HepG2 (cell line): ENCODE results near the gene OPN1SW. TPM values are rescaled to one million over a fixed set of nuclear protein-coding genes. Genes with fewer than 3 reads are reported as not detected.

Experiments used
- BRD4 ChIP-seq: sonication (generic); formaldehyde crosslinking; IDR thresholded peaks from 2 replicates; pipeline ENCODE4 v1.4.0; 2020; ENCODE audit warnings: missing genetic modification reagents
- E2F1 ChIP-seq: sonication (generic); formaldehyde crosslinking; IDR thresholded peaks from 2 replicates; pipeline ENCODE4 v1.5.0; 2020; ENCODE audit warnings: missing genetic modification reagents
- HNRNPK ChIP-seq: fragments of 200-400 bp; formaldehyde crosslinking; IDR thresholded peaks from 2 replicates; pipeline ENCODE4 v1.6.1; 2018; ENCODE audit warnings: low read length, low read depth, moderate library complexity, mild to moderate bottlenecking; ENCODE audit not compliant: poor library complexity, severe bottlenecking
- HOMEZ ChIP-seq: IDR thresholded peaks from 2 replicates; pipeline ENCODE4 v1.6.1; 2016; ENCODE audit warnings: low read depth
- HOXD1 ChIP-seq: sonication (generic); formaldehyde crosslinking; IDR thresholded peaks from 2 replicates; pipeline ENCODE4 v1.5.0; 2020; ENCODE audit warnings: missing genetic modification reagents
- ISL2 ChIP-seq: sonication (generic); formaldehyde crosslinking; IDR thresholded peaks from 2 replicates; pipeline ENCODE4 v1.5.0; 2020; ENCODE audit warnings: missing genetic modification reagents
- JUNB ChIP-seq: sonication (generic); formaldehyde crosslinking; IDR thresholded peaks from 2 replicates; pipeline ENCODE4 v1.8.0; 2022; ENCODE audit warnings: missing genetic modification reagents, mild to moderate bottlenecking, borderline replicate concordance
- MTA3 ChIP-seq: sonication (generic); formaldehyde crosslinking; IDR thresholded peaks from 2 replicates; pipeline ENCODE4 v1.4.0; 2020; ENCODE audit warnings: missing genetic modification reagents
- NFKB2 ChIP-seq: sonication (generic); formaldehyde crosslinking; IDR thresholded peaks from 2 replicates; pipeline ENCODE4 v1.4.0; 2020; ENCODE audit warnings: missing genetic modification reagents, borderline replicate concordance
- NR0B2 ChIP-seq: sonication (generic); formaldehyde crosslinking; IDR thresholded peaks from 2 replicates; pipeline ENCODE4 v1.4.0; 2020; ENCODE audit warnings: mild to moderate bottlenecking, missing genetic modification reagents
- NRL ChIP-seq: sonication (generic); formaldehyde crosslinking; IDR thresholded peaks from 2 replicates; pipeline ENCODE4 v1.5.0; 2020; ENCODE audit warnings: missing genetic modification reagents, mild to moderate bottlenecking, moderate library complexity, borderline replicate concordance
- PHF8 ChIP-seq: sonication (generic); formaldehyde crosslinking; IDR thresholded peaks from 2 replicates; pipeline ENCODE4 v1.5.0; 2020; ENCODE audit warnings: missing genetic modification reagents
- SRSF9 ChIP-seq: fragments of 200-400 bp; formaldehyde crosslinking; IDR thresholded peaks from 2 replicates; pipeline ENCODE4 v1.6.1; 2018; ENCODE audit warnings: borderline replicate concordance, mild to moderate bottlenecking, low read depth, low read length; ENCODE audit not compliant: insufficient read depth, poor library complexity, severe bottlenecking
- TOE1 ChIP-seq: sonication (generic); formaldehyde crosslinking; IDR thresholded peaks from 2 replicates; pipeline ENCODE4 v1.4.0; 2020; ENCODE audit warnings: mild to moderate bottlenecking, missing genetic modification reagents
- XRCC5 ChIP-seq: fragments of 200-400 bp; formaldehyde crosslinking; optimal IDR thresholded peaks from 2 replicates; pipeline ENCODE3; 2017; ENCODE audit warnings: mild to moderate bottlenecking, low read length
- ZFP90 ChIP-seq: sonication (generic); formaldehyde crosslinking; IDR thresholded peaks from 2 replicates; pipeline ENCODE4 v1.8.0; 2022; ENCODE audit warnings: missing genetic modification reagents, mild to moderate bottlenecking, inconsistent platforms, borderline replicate concordance
- ZNF274 ChIP-seq: sonication (generic); formaldehyde crosslinking; IDR thresholded peaks from 2 replicates; pipeline ENCODE4 v1.5.1; 2020; ENCODE audit warnings: mild to moderate bottlenecking, missing genetic modification reagents
- ZNF510 ChIP-seq: sonication (generic); formaldehyde crosslinking; IDR thresholded peaks from 2 replicates; pipeline ENCODE4 v1.4.0; 2020; ENCODE audit warnings: low read depth, mild to moderate bottlenecking, missing genetic modification reagents
- ZNF678 ChIP-seq: sonication (generic); formaldehyde crosslinking; IDR thresholded peaks from 2 replicates; pipeline ENCODE4 v1.4.0; 2020; ENCODE audit warnings: mild to moderate bottlenecking, missing genetic modification reagents
- ZNF691 ChIP-seq: sonication (generic); formaldehyde crosslinking; IDR thresholded peaks from 2 replicates; pipeline ENCODE4 v1.4.0; 2020; ENCODE audit warnings: missing genetic modification reagents, low read depth, mild to moderate bottlenecking, borderline replicate concordance
- ZNF781 ChIP-seq: sonication (generic); formaldehyde crosslinking; IDR thresholded peaks from 2 replicates; pipeline ENCODE4 v1.5.1; 2020; ENCODE audit warnings: borderline replicate concordance, mild to moderate bottlenecking, missing genetic modification reagents; ENCODE audit errors: not compliant biosample characterization
- ZNF800 ChIP-seq: sonication (generic); formaldehyde crosslinking; IDR thresholded peaks from 2 replicates; pipeline ENCODE4 v1.4.0; 2020; ENCODE audit warnings: missing genetic modification reagents
- polyA plus RNA-seq, 8 experiments: library from polyadenylated mRNA; depleted of rRNA in 3 of 8; stranded (reverse) in 7 of 8; unstranded in 1 of 8; fragments of >200 nt; fragmentation: Illumina TruSeq in 4 of 8; extraction: Trizol in 4 of 8; gene quantifications; 2 replicates each; pipeline versions ENCODE4 v1.2.1 to v1.2.3, GENCODE V29; 2011 to 2016; ENCODE audit warnings: low read depth in 4 of 8, missing spikeins in 1 of 8, mixed read lengths in 1 of 8; ENCODE audit not compliant: insufficient read depth in 1 of 8
- total RNA-seq, 5 experiments: library from RNA; depleted of rRNA; stranded (reverse); fragments of >200 nt; fragmentation: Illumina TruSeq; extraction: Trizol; gene quantifications; 2 replicates each; pipeline ENCODE4 v1.2.3, GENCODE V29; 2016; ENCODE audit warnings: low read depth in 1 of 5

The OPN1SW gene
- total and polyA plus RNA-seq, 2 of the 13 experiments (the other 11 are each of a cell fraction or from before 2014, with no cell fraction given), result not detected

- TF ChIP-seq HNRNPK (peak; percentile 38), ZNF800 (CRISPR knock-in tag) (0 out of 2 replicates have a peak, but pooled peaks have one; percentile 33), NFKB2 (CRISPR knock-in tag) (peak; percentile 71), E2F1 (CRISPR knock-in tag) (peak; percentile 96), HOMEZ (CRISPR knock-in tag) (0 out of 2 replicates have a peak, but pooled peaks have one; percentile 14), HOXD1 (CRISPR knock-in tag) (0 out of 2 replicates have a peak, but pooled peaks have one; percentile 60), ZFP90 (CRISPR knock-in tag) (peak; percentile 75; the same call in 1 of the 2 replicates), XRCC5 (peak; percentile 51), NRL (peak; percentile 77; the same call in 1 of the 2 replicates), NR0B2 (CRISPR knock-in tag) (peak; percentile 36; the same call in 1 of the 2 replicates), SRSF9 (no peak), TOE1 (CRISPR knock-in tag) (peak; percentile 86; the same call in 1 of the 2 replicates), ISL2 (CRISPR knock-in tag) (peak; percentile 26; the same call in 1 of the 2 replicates), ZNF781 (no peak), ZNF678 (CRISPR knock-in tag) (peak; percentile 87), ZNF274 (peak; percentile 57; the same call in 1 of the 2 replicates), ZNF510 (CRISPR knock-in tag) (no peak), ZNF691 (0 out of 2 replicates have a peak, but pooled peaks have one; percentile 49), MTA3 (CRISPR knock-in tag) (no peak), JUNB (0 out of 2 replicates have a peak, but pooled peaks have one; percentile 29), BRD4 (no peak; the same call in 1 of the 2 replicates), PHF8 (peak; percentile 91)
Observed at GRCh38 chr7:128739048-128739962, 36.3 kb downstream of the OPN1SW start, which contains the start of gene CALU (continued).
